WTC11 (cell line): ENCODE results near the gene CARS2. TPM values are rescaled to one million over a fixed set of nuclear protein-coding genes. Genes with fewer than 3 reads are reported as not detected.

ENCODE experiments used
- ATAC-seq: fragments of 200-7000 bp; cut with Tn5 transposase; 2 replicates; pipeline ENCODE4 v1.10.0; 2021; ENCODE audit warnings: mild to moderate bottlenecking, moderate library complexity
- CTCF ChIA-PET: fragments of 300-600 bp; sonication (Branson Sonifier 250); formaldehyde crosslinking; loops from one replicate; lab custom pipeline; 2021; ENCODE audit warnings: antibody characterized with exemption; lab: Charles Lee
- POLR2A ChIA-PET: fragments of 350-600 bp; sonication (Branson Sonifier 250); formaldehyde crosslinking; loops from one replicate; lab custom pipeline; 2021; ENCODE audit warnings: antibody characterized with exemption; lab: Charles Lee
- DNase-seq: peaks from one replicate; pipeline ENCODE4 v3.0.0; 2021; ENCODE audit warnings: low spot score
- H3K27ac Mint-ChIP-seq: 2 replicates; pipeline ENCODE4 v1.8.0; 2021; ENCODE audit warnings: mixed read lengths
- H3K27me3 Mint-ChIP-seq: 2 replicates; pipeline ENCODE4 v1.8.0; 2021; ENCODE audit warnings: low read depth, mild to moderate bottlenecking, moderate library complexity, mixed read lengths
- H3K36me3 Mint-ChIP-seq: 2 replicates; pipeline ENCODE4 v1.8.0; 2021; ENCODE audit warnings: mixed read lengths
- H3K4me1 Mint-ChIP-seq: 2 replicates; pipeline ENCODE4 v1.8.0; 2022; ENCODE audit warnings: mixed read lengths
- H3K4me3 Mint-ChIP-seq: 2 replicates; pipeline ENCODE4 v1.8.0; 2021; ENCODE audit warnings: mild to moderate bottlenecking, moderate library complexity, mixed read lengths
- H3K9me3 Mint-ChIP-seq: 2 replicates; pipeline ENCODE4 v1.8.0; 2021; ENCODE audit warnings: mixed read lengths
- CBFB ChIP-seq: sonication (generic); formaldehyde crosslinking; IDR thresholded peaks from 2 replicates; pipeline ENCODE4 v1.8.1; 2022; ENCODE audit warnings: mild to moderate bottlenecking, low read depth, missing genetic modification reagents
- CREM ChIP-seq: sonication (generic); formaldehyde crosslinking; IDR thresholded peaks from 2 replicates; pipeline ENCODE4 v1.8.1; 2022; ENCODE audit warnings: mild to moderate bottlenecking, missing genetic modification reagents, moderate library complexity
- ESRRA ChIP-seq: sonication (generic); formaldehyde crosslinking; IDR thresholded peaks from 2 replicates; pipeline ENCODE4 v1.8.1; 2022; ENCODE audit warnings: mild to moderate bottlenecking, missing genetic modification reagents, borderline replicate concordance
- FOXJ3 ChIP-seq: sonication (generic); formaldehyde crosslinking; IDR thresholded peaks from 2 replicates; pipeline ENCODE4 v1.9.0; 2021; ENCODE audit warnings: missing genetic modification reagents, mild to moderate bottlenecking, borderline replicate concordance
- GABPB1 ChIP-seq: sonication (generic); formaldehyde crosslinking; IDR thresholded peaks from 2 replicates; pipeline ENCODE4 v1.8.1; 2023; ENCODE audit warnings: mild to moderate bottlenecking, missing genetic modification reagents
- IRF1 ChIP-seq: sonication (generic); formaldehyde crosslinking; IDR thresholded peaks from 2 replicates; pipeline ENCODE4 v1.8.0; 2023; ENCODE audit warnings: missing genetic modification reagents
- MLX ChIP-seq: sonication (generic); formaldehyde crosslinking; IDR thresholded peaks from 2 replicates; pipeline ENCODE4 v1.8.1; 2023; ENCODE audit warnings: mild to moderate bottlenecking, missing genetic modification reagents, moderate library complexity
- NR2C2 ChIP-seq: sonication (generic); formaldehyde crosslinking; IDR thresholded peaks from 2 replicates; pipeline ENCODE4 v1.8.0; 2022; ENCODE audit warnings: mild to moderate bottlenecking, missing genetic modification reagents
- NR3C1 ChIP-seq: sonication (generic); formaldehyde crosslinking; conservative IDR thresholded peaks from 2 replicates; pipeline ENCODE4 v1.8.1; 2023; ENCODE audit warnings: low read depth, mild to moderate bottlenecking, missing genetic modification reagents
- PRRX2 ChIP-seq: fragments of 250-450 bp; sonication (Bioruptor Pico); IDR thresholded peaks from 2 replicates; pipeline ENCODE4 v1.8.0; 2021; ENCODE audit warnings: mild to moderate bottlenecking
- TEAD4 ChIP-seq: sonication (generic); formaldehyde crosslinking; IDR thresholded peaks from 2 replicates; pipeline ENCODE4 v1.8.0; 2022; ENCODE audit warnings: mild to moderate bottlenecking, missing genetic modification reagents
- USF2 ChIP-seq: sonication (generic); formaldehyde crosslinking; IDR thresholded peaks from 2 replicates; pipeline ENCODE4 v1.8.1; 2023; ENCODE audit warnings: mild to moderate bottlenecking, missing genetic modification reagents, moderate library complexity
- ZNF232 ChIP-seq: sonication (generic); formaldehyde crosslinking; IDR thresholded peaks from 2 replicates; pipeline ENCODE4 v1.8.0; 2022; ENCODE audit warnings: mild to moderate bottlenecking, missing genetic modification reagents
- ZNF317 ChIP-seq: sonication (generic); formaldehyde crosslinking; IDR thresholded peaks from 2 replicates; pipeline ENCODE4 v1.8.1; 2023; ENCODE audit warnings: low read depth, mild to moderate bottlenecking, moderate library complexity, missing genetic modification reagents, borderline replicate concordance
- ZNF416 ChIP-seq: fragments of 250-450 bp; sonication (Bioruptor Pico); IDR thresholded peaks from 2 replicates; pipeline ENCODE4 v1.9.0; 2021; ENCODE audit warnings: mild to moderate bottlenecking, inconsistent platforms
- ZNF423 ChIP-seq: fragments of 250-450 bp; sonication (Bioruptor Pico); IDR thresholded peaks from 2 replicates; pipeline ENCODE4 v2.1.2; 2022; ENCODE audit warnings: mild to moderate bottlenecking, moderate library complexity
- total RNA-seq: library from RNA; stranded (reverse); gene quantifications from 3 replicates; pipeline ENCODE4 v1.2.3, GENCODE V29; 2021
- TF ChIP-seq, protein P1 (sequence below): sonication (generic); formaldehyde crosslinking; IDR thresholded peaks from 2 replicates; pipeline ENCODE4 v1.8.1; 2023; ENCODE audit warnings: mild to moderate bottlenecking, moderate library complexity, missing genetic modification reagents
- TF ChIP-seq, protein P2 (sequence below): sonication (generic); formaldehyde crosslinking; conservative IDR thresholded peaks from 2 replicates; pipeline ENCODE4 v1.8.1; 2023; ENCODE audit warnings: mild to moderate bottlenecking, low read depth, missing genetic modification reagents, moderate library complexity
- TF ChIP-seq, protein P3 (sequence below): sonication (generic); formaldehyde crosslinking; IDR thresholded peaks from 2 replicates; pipeline ENCODE4 v1.8.0; 2022; ENCODE audit warnings: mild to moderate bottlenecking, missing genetic modification reagents

CARS2 gene
- total RNA-seq, 1 experiment from 2014 or later: 39.9 TPM

DNA sequence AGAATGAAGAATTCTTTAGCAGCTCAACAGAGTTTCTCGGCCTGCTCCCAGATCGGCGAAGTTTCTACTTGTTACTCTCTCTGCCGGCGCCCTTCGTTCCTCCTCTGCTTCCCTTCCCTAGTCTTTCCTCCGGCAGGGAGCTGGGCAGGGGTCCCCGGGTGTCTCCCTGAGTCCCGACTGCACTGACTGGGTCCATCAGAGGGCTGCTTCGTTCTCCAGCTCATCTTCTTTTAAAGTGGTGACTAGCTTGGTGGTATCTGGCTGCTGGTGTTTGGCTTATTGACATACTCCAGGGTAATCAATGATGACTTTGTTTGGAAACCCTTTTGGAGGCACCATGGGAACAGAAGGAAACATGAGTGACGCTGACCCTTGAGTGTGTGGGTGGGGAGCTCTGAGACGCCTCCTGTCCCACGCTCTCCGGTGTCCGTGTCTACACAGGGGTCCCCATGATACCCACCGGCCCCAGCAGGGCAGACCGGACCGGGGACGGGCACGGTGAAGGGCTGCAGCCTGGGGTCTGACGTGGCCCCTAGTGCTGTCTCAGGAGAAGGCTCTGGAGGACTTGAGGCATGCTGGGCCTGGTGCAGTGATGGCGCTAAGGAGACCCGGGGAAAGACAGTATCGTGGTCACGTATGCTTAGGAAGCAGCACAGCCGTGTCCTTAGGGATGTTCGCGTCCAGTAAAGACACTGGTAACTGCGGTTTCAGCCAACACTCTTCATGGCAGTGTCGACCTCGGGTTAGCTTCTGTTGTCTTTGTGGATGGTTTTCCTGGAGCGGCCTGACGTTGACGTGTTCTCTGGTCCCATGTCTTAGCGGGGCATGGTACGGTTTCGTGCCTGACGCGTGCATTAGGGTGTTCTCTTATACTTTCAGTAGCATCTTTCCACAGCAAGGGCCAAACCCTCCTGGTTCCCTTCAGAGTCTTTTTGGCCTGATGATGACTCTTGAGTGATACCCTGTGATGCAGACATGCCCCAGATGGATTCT, 66.8 kb downstream of the CARS2 start (continued):
- TF ChIP-seq, protein P1, sequence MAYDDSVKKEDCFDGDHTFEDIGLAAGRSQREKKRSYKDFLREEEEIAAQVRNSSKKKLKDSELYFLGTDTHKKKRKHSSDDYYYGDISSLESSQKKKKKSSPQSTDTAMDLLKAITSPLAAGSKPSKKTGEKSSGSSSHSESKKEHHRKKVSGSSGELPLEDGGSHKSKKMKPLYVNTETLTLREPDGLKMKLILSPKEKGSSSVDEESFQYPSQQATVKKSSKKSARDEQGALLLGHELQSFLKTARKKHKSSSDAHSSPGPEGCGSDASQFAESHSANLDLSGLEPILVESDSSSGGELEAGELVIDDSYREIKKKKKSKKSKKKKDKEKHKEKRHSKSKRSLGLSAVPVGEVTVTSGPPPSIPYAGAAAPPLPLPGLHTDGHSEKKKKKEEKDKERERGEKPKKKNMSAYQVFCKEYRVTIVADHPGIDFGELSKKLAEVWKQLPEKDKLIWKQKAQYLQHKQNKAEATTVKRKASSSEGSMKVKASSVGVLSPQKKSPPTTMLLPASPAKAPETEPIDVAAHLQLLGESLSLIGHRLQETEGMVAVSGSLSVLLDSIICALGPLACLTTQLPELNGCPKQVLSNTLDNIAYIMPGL (CRISPR knock-in tag): no peak

DNA sequence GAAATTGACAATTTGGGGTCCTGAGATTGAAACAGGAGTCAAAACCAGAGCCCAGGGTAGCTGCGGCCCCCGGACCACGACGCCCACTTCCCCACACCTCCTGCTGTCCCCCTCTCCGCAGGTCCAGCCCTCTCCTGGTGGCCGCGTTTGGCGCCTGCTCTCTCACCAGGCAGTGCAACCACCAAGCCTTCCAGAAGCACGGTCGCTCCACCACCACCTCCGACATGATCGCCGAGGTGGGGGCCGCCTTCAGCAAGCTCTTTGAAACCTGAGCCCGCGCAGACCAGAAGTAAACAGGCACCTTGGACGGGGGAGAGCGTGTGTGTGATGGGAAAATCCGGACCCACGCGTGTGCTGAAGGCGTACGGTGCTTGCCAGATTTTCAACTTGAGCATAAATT, 67.7 kb downstream of the CARS2 start:
- POLR2A ChIA-PET: no interaction called here
- DNase-seq (no peak), ATAC-seq (no peak)
- H3K4me1 Mint-ChIP-seq: no peaks in the 10 kb centered on the region
- no peaks in the 10 kb centered on the region for H3K27me3 Mint-ChIP-seq
- CTCF ChIA-PET: no interaction called here
- H3K9me3 Mint-ChIP-seq: no peaks in the 10 kb centered on the region
- TF ChIP-seq CBFB (CRISPR knock-in tag): no peak
- TF ChIP-seq, protein P2, sequence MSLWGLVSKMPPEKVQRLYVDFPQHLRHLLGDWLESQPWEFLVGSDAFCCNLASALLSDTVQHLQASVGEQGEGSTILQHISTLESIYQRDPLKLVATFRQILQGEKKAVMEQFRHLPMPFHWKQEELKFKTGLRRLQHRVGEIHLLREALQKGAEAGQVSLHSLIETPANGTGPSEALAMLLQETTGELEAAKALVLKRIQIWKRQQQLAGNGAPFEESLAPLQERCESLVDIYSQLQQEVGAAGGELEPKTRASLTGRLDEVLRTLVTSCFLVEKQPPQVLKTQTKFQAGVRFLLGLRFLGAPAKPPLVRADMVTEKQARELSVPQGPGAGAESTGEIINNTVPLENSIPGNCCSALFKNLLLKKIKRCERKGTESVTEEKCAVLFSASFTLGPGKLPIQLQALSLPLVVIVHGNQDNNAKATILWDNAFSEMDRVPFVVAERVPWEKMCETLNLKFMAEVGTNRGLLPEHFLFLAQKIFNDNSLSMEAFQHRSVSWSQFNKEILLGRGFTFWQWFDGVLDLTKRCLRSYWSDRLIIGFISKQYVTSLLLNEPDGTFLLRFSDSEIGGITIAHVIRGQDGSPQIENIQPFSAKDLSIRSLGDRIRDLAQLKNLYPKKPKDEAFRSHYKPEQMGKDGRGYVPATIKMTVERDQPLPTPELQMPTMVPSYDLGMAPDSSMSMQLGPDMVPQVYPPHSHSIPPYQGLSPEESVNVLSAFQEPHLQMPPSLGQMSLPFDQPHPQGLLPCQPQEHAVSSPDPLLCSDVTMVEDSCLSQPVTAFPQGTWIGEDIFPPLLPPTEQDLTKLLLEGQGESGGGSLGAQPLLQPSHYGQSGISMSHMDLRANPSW: no peak
- TF ChIP-seq ZNF232 (CRISPR knock-in tag): no peak
- TF ChIP-seq PRRX2: no peak
- TF ChIP-seq USF2 (CRISPR knock-in tag): no peak
- TF ChIP-seq GABPB1 (CRISPR knock-in tag): no peak
- TF ChIP-seq NR3C1 (CRISPR knock-in tag): no peak
- no peak for TF ChIP-seq NR2C2 (CRISPR knock-in tag)
- no peak for TF ChIP-seq ZNF317
- TF ChIP-seq CREM (CRISPR knock-in tag): no peak
- no peak for TF ChIP-seq TEAD4 (CRISPR knock-in tag)
- H3K4me3 Mint-ChIP-seq: no peak overlapping the region
- H3K36me3 Mint-ChIP-seq: peaks cover 47% of the 10 kb centered on the region
- H3K27ac Mint-ChIP-seq: peak overlapping the region; percentile 32; the same call in 1 of the 2 replicates

GRCh38 chr13:110637747-110638146, 68.2 kb downstream of the CARS2 start:
- DNase-seq: no peak
- H3K27ac Mint-ChIP-seq: no peak overlapping the region
- H3K9me3 Mint-ChIP-seq: no peaks in the 10 kb centered on the region
- no peaks in the 10 kb centered on the region for H3K4me1 Mint-ChIP-seq
- TF ChIP-seq IRF1 (no peak), ESRRA (CRISPR knock-in tag) (no peak), MLX (CRISPR knock-in tag) (no peak), CREM (CRISPR knock-in tag) (no peak), FOXJ3 (CRISPR knock-in tag) (no peak), ZNF423 (CRISPR knock-in tag) (no peak), ZNF416 (CRISPR knock-in tag) (no peak)
- TF ChIP-seq, protein P3, sequence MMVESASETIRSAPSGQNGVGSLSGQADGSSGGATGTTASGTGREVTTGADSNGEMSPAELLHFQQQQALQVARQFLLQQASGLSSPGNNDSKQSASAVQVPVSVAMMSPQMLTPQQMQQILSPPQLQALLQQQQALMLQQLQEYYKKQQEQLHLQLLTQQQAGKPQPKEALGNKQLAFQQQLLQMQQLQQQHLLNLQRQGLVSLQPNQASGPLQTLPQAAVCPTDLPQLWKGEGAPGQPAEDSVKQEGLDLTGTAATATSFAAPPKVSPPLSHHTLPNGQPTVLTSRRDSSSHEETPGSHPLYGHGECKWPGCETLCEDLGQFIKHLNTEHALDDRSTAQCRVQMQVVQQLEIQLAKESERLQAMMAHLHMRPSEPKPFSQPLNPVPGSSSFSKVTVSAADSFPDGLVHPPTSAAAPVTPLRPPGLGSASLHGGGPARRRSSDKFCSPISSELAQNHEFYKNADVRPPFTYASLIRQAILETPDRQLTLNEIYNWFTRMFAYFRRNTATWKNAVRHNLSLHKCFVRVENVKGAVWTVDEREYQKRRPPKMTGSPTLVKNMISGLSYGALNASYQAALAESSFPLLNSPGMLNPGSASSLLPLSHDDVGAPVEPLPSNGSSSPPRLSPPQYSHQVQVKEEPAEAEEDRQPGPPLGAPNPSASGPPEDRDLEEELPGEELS (CRISPR knock-in tag): no peak
- TF ChIP-seq, all 79 proteins: peak for 0
- no peak for ATAC-seq
- CTCF ChIA-PET: no interaction called here
- H3K36me3 Mint-ChIP-seq: peaks cover 44% of the 10 kb centered on the region
- H3K27me3 Mint-ChIP-seq: no peaks in the 10 kb centered on the region
- POLR2A ChIA-PET: no interaction called here
- no peak overlapping the region for H3K4me3 Mint-ChIP-seq
